Neutrophil (primary cell): ENCODE results near the gene KLRD1.

ENCODE experiments used
- H3K27ac ChIP-seq: fragments of 200-600 bp; sonication (generic); 2 replicates; pipeline ENCODE4 v1.5.1; 2016; ENCODE audit warnings: mild to moderate bottlenecking, moderate library complexity
- H3K27me3 ChIP-seq: fragments of 200-600 bp; sonication (generic); 2 replicates; pipeline ENCODE4 v1.6.0; 2016; ENCODE audit warnings: mild to moderate bottlenecking
- H3K36me3 ChIP-seq: fragments of 200-600 bp; sonication (generic); 2 replicates; pipeline ENCODE4 v1.5.1; 2017
- H3K4me1 ChIP-seq, 2 experiments: fragments of 200-600 bp in 1 of 2; sonication (generic) in 1 of 2; 1 replicate in 1 of 2; 2 replicates in 1 of 2; pipeline versions ENCODE4 v1.5.1 to v1.6.1; 2013 to 2016; ENCODE audit warnings: low read depth in 1 of 2, low read length in 1 of 2, mild to moderate bottlenecking in 1 of 2, moderate library complexity in 1 of 2; ENCODE audit not compliant: control insufficient read depth in 1 of 2, insufficient read depth in 1 of 2
- H3K4me3 ChIP-seq, 2 experiments: fragments of 200-600 bp in 1 of 2; sonication (generic) in 1 of 2; 1 replicate in 1 of 2; 2 replicates in 1 of 2; pipeline ENCODE4 v1.5.1; 2013 to 2016; ENCODE audit warnings: low read depth in 1 of 2, low read length in 1 of 2, mild to moderate bottlenecking in 1 of 2, moderate library complexity in 1 of 2
- H3K9me3 ChIP-seq: fragments of 200-600 bp; sonication (generic); 2 replicates; pipeline ENCODE4 v1.5.1; 2016
- TF ChIP-seq, protein P1 (sequence below): fragments of 200-600 bp; sonication (generic); IDR thresholded peaks from 2 replicates; pipeline ENCODE4 v1.5.1; 2016; ENCODE audit warnings: antibody characterized with exemption

Gene KLRD1

DNA sequence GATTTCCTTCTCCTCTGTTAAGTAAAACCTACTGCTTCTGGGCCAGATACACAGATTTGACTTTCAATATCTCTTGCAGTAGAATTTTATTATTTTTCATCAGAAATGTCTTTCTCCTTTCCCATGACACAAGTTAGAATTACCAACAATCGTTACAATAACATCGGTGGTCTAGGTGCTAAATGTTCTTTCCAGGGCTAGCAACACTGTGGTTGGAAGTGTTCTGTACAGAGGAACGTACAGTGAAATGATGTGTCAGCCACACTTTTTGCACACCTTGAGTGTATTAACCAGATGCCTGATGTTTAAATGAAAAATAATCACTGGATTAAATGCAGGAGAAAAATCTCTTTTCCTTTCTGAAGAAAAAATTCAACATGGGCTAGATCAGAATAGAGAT lies 27.7 kb upstream of the KLRD1 start:
- Histone ChIP-seq H3K27ac (no peak overlapping the region), H3K4me3 (no peak overlapping the region), H3K4me1 (no peaks in the 10 kb centered on the region), H3K9me3 (no peaks in the 10 kb centered on the region), H3K27me3 (no peaks in the 10 kb centered on the region), H3K36me3 (no peaks in the 10 kb centered on the region)
- TF ChIP-seq, protein P1, sequence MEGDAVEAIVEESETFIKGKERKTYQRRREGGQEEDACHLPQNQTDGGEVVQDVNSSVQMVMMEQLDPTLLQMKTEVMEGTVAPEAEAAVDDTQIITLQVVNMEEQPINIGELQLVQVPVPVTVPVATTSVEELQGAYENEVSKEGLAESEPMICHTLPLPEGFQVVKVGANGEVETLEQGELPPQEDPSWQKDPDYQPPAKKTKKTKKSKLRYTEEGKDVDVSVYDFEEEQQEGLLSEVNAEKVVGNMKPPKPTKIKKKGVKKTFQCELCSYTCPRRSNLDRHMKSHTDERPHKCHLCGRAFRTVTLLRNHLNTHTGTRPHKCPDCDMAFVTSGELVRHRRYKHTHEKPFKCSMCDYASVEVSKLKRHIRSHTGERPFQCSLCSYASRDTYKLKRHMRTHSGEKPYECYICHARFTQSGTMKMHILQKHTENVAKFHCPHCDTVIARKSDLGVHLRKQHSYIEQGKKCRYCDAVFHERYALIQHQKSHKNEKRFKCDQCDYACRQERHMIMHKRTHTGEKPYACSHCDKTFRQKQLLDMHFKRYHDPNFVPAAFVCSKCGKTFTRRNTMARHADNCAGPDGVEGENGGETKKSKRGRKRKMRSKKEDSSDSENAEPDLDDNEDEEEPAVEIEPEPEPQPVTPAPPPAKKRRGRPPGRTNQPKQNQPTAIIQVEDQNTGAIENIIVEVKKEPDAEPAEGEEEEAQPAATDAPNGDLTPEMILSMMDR = no peak

DNA sequence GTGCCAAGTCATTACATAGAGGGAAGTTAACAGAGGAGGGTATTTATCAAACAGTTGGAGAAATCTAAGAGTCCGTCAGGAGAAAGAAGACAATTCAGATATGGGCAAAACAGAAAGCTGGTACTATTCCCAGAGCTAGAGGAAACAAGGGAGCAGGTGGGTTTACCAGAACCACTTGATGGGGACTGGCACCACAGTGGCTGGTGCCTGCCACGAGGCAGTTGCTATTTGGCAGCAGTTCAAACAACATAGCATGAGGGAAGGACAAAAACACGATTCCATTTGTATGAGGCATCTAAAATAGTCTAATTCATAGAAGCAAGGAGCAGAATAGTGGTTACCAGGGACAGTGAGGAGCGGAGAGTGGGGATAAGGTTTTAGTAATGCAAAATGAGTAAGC lies 24.6 kb upstream of the KLRD1 start:
- H3K36me3 ChIP-seq = no peaks in the 10 kb centered on the region
- no peaks in the 10 kb centered on the region for H3K27me3 ChIP-seq
- H3K9me3 ChIP-seq = no peaks in the 10 kb centered on the region
- H3K4me1 ChIP-seq = no peaks in the 10 kb centered on the region
- TF ChIP-seq, protein P1 = no peak
- no peak overlapping the region for H3K4me3 ChIP-seq
- no peak overlapping the region for H3K27ac ChIP-seq

DNA sequence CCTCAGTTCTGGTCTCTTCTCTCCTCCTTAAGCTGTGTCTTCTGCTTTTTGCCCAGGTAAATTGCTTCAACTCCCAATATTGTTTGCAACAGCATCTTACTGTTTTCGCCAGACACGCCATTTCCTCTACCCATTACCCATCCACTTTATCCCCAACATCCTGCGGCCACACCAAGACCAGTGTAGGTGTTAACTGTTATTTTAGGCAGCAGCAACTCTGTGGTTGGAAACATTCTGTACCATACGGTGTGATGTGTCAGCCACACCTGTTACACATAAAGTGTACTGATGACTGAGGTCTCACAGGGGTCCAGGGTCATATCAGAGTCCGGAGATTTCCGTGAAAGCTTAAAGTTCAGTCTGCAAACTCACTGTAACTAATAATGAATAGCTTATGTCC lies 21.8 kb upstream of the KLRD1 start:
- Histone ChIP-seq H3K4me3 (no peak overlapping the region), H3K27ac (no peak overlapping the region), H3K9me3 (no peaks in the 10 kb centered on the region), H3K4me1 (no peaks in the 10 kb centered on the region), H3K27me3 (no peaks in the 10 kb centered on the region), H3K36me3 (no peaks in the 10 kb centered on the region)
- TF ChIP-seq, protein P1 = no peak

DNA sequence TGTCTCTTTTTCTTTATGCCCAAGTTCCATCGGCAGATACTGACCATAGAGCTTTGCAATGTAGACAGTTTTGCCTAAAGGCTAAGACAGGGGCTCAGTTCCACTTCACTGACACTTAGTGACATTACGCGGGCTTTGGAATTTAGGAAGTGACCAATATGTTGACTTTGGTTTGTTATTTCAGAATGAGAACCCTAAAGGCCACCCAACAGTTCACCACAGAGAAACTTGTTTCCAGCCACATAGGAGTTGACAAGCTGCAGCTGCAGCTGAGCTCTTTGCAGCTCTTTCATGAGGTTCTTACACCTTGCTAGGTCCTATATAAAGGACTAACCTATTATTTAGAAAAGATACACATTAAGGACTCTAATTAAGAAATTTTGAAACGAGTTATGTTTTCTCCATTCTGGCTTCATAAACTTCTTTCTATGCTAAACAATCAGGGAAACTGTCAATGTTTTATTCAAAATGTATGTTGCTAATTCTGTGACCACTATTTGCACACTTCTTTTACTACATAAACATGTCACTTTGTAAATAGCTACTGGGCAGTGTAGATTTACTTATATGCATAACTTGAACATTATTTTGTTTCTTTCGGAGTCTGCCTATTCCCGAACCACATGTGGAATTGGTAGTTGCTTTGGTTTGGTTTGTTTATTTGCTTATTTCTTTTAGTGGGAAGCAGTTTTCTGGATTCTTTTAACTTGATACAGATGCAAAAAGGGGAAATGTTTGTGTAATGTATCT lies 18.5 kb upstream of the KLRD1 start:
- TF ChIP-seq, protein P1 = no peak
- no peak overlapping the region for H3K4me3 ChIP-seq
- H3K9me3 ChIP-seq = no peaks in the 10 kb centered on the region
- no peaks in the 10 kb centered on the region for H3K36me3 ChIP-seq
- no peaks in the 10 kb centered on the region for H3K27me3 ChIP-seq
- no peak overlapping the region for H3K27ac ChIP-seq
- no peaks in the 10 kb centered on the region for H3K4me1 ChIP-seq

DNA sequence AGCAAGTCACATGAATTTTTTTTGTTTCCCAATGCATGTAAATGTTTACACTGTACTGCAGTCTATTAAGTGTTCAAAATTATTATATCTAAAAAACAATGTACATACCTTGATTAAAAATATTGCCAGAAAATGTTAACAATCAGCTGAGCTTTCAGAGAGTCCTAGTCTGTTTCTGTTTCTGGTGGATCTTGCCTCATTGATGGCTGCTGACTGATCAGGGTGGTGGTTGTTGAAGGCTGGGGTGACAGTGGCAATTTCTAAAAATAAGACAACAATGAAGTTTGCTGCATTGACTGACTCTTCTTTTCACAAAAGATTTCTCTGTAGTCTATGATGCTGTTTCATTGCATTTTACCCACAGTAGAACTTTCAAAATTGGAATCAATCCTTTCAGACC lies 16.6 kb upstream of the KLRD1 start:
- Histone ChIP-seq H3K27me3 (no peaks in the 10 kb centered on the region), H3K27ac (no peak overlapping the region), H3K36me3 (no peaks in the 10 kb centered on the region), H3K4me1 (no peaks in the 10 kb centered on the region), H3K4me3 (no peak overlapping the region), H3K9me3 (no peaks in the 10 kb centered on the region)
- TF ChIP-seq, protein P1 = no peak
